ENCODE measurements around the gene SCG5.

- TF ChIP-seq, protein P1, sequence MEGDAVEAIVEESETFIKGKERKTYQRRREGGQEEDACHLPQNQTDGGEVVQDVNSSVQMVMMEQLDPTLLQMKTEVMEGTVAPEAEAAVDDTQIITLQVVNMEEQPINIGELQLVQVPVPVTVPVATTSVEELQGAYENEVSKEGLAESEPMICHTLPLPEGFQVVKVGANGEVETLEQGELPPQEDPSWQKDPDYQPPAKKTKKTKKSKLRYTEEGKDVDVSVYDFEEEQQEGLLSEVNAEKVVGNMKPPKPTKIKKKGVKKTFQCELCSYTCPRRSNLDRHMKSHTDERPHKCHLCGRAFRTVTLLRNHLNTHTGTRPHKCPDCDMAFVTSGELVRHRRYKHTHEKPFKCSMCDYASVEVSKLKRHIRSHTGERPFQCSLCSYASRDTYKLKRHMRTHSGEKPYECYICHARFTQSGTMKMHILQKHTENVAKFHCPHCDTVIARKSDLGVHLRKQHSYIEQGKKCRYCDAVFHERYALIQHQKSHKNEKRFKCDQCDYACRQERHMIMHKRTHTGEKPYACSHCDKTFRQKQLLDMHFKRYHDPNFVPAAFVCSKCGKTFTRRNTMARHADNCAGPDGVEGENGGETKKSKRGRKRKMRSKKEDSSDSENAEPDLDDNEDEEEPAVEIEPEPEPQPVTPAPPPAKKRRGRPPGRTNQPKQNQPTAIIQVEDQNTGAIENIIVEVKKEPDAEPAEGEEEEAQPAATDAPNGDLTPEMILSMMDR (IDR thresholded peaks at IDR 0.05): no peak
- TF ChIP-seq POLR2A (IDR thresholded peaks at IDR 0.05): no peak
These were observed 59.1 kb downstream of the SCG5 start for GRCh38 chr15:32700501-32701150.
